ENCODE results near the gene CD22. TPM values are rescaled to one million over a fixed set of nuclear protein-coding genes. Genes with fewer than 3 reads are reported as not detected.

The CD22 gene
- total RNA-seq, 1 experiment from 2014 or later, result not detected

- TF ChIP-seq CTCF (conservative IDR thresholded peaks at IDR 0.05; ENCODE audit: low read depth, low read length) (no peak), EZH2 (IDR thresholded peaks at IDR 0.05; ENCODE audit: borderline replicate concordance, low read depth, low read length, poor library complexity, severe bottlenecking) (no peak)
- Histone ChIP-seq H3K27me3 (replicated peaks; ENCODE audit: insufficient read depth, low read depth, low read length, poor library complexity) (no peaks in the 10 kb centered on the region), H3K4me1 (ENCODE audit: insufficient read depth, low read length, poor library complexity, severe bottlenecking) (peaks cover 18% of the 10 kb centered on the region), H3K27ac (ENCODE audit: low read depth, low read length, poor library complexity, severe bottlenecking) (no peak overlapping the region), H3K9me3 (ENCODE audit: low read depth, low read length, poor library complexity, severe bottlenecking) (no peaks in the 10 kb centered on the region), H3K36me3 (ENCODE audit: insufficient read depth, low read length, poor library complexity, severe bottlenecking) (no peaks in the 10 kb centered on the region), H3K4me3 (ENCODE audit: low read depth, low read length, poor library complexity, severe bottlenecking) (no peak overlapping the region)
- ChIA-PET CTCF (no interaction called here), POLR2A (ENCODE audit: low non-redundant PET) (no interaction called here)
- intact Hi-C loops (cut with micrococcal nuclease; ENCODE audit: unreplicated experiment), result no loop called here
- no TSS peak for BruUV-seq (replicated peaks)
- no peak for DNase-seq (ENCODE audit: low spot score)
These were observed 32.0 kb downstream of the CD22 start for GRCh38 chr19:35360880-35361420.

DNA sequence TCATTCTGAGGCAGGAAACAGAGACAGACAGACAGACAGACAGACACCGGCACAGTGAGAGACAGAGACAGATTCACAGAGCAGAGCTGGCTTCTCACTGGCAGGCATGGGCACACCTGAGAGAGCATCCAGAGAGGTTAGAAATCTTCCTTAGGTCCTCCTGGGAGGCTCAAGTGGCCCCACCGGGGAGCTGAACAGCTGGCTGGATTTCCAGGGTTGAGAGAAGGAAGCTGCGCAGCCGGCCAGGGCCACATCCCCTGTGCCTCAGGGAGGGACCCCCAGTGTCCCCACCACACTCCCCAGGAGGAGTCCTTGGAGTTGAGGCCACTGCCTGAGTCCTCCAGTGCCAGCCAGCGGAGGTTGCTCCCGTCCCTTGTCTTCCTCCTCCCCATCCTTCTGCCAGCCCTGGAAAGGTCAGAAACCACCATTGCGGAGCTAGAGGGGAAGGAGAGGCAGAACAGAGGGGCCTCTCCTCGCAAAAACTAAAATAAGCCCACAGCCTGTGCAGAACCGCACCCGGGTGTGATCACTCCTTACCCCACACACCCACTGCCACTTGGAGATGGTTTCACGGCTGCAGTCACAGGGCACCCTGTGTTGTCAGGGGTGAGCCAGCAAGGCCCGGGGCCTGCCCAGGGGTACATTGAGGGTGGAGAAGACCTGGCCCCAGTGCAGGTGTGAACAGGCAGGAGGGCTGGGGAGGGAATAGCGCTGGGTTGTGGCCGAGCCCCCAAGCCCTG is 33.4 kb downstream of the CD22 start:
- Histone ChIP-seq H3K9me3 (ENCODE audit: low read depth, low read length, poor library complexity, severe bottlenecking) (no peaks in the 10 kb centered on the region), H3K27me3 (replicated peaks; ENCODE audit: insufficient read depth, low read depth, low read length, poor library complexity) (no peaks in the 10 kb centered on the region), H3K4me1 (ENCODE audit: insufficient read depth, low read length, poor library complexity, severe bottlenecking) (peaks cover 10% of the 10 kb centered on the region), H3K27ac (ENCODE audit: low read depth, low read length, poor library complexity, severe bottlenecking) (no peak overlapping the region), H3K4me3 (ENCODE audit: low read depth, low read length, poor library complexity, severe bottlenecking) (no peak overlapping the region), H3K36me3 (ENCODE audit: insufficient read depth, low read length, poor library complexity, severe bottlenecking) (no peaks in the 10 kb centered on the region)
- BruUV-seq (replicated peaks), result no TSS peak
- ChIA-PET CTCF (no interaction called here), POLR2A (ENCODE audit: low non-redundant PET) (no interaction called here)
- intact Hi-C loops (cut with micrococcal nuclease; ENCODE audit: unreplicated experiment), result no loop called here
- TF ChIP-seq EZH2 (IDR thresholded peaks at IDR 0.05; ENCODE audit: borderline replicate concordance, low read depth, low read length, poor library complexity, severe bottlenecking) (no peak), CTCF (conservative IDR thresholded peaks at IDR 0.05; ENCODE audit: low read depth, low read length) (no peak)
- no peak for DNase-seq (ENCODE audit: low spot score)

DNA sequence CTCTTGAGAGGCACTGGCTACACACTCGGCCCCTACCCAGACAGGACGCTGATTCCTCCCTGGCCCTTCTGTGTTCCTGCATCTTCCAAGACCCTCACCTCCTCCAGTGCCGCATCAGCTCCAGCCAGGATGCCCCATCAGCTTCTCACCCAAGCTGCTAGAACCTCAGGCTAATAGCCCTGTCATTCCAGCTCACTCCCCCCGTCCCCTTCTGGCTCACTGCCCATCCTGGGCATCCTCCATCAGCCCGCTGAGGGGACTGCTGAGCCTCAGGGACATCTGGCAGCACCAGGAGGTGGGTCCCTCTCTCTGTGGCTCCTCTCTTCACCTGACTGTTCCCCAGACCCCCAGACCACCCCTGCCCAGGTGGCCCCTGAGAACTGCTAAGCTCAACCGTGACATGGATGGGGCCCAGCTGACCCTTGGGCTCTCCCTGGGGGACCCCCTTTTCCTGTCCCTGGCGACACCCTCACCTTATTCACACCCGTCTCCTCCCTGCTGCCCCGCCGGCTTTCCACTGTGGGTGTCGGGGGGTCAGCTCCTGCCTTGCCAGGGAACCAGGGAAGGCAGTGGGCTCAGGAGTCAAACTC is 34.1 kb downstream of the CD22 start:
- ChIA-PET CTCF (no interaction called here), POLR2A (ENCODE audit: low non-redundant PET) (no interaction called here)
- Histone ChIP-seq H3K36me3 (ENCODE audit: insufficient read depth, low read length, poor library complexity, severe bottlenecking) (no peaks in the 10 kb centered on the region), H3K27me3 (replicated peaks; ENCODE audit: insufficient read depth, low read depth, low read length, poor library complexity) (peaks cover 3% of the 10 kb centered on the region), H3K27ac (ENCODE audit: low read depth, low read length, poor library complexity, severe bottlenecking) (no peak overlapping the region), H3K4me1 (ENCODE audit: insufficient read depth, low read length, poor library complexity, severe bottlenecking) (peaks cover 4% of the 10 kb centered on the region), H3K4me3 (ENCODE audit: low read depth, low read length, poor library complexity, severe bottlenecking) (no peak overlapping the region), H3K9me3 (ENCODE audit: low read depth, low read length, poor library complexity, severe bottlenecking) (no peaks in the 10 kb centered on the region)
- no peak for DNase-seq (ENCODE audit: low spot score)
- no peak for TF ChIP-seq EZH2 (IDR thresholded peaks at IDR 0.05; ENCODE audit: borderline replicate concordance, low read depth, low read length, poor library complexity, severe bottlenecking)
- TF ChIP-seq CTCF (conservative IDR thresholded peaks at IDR 0.05; ENCODE audit: low read depth, low read length), result no peak
- no TSS peak for BruUV-seq (replicated peaks)
- intact Hi-C loops (cut with micrococcal nuclease; ENCODE audit: unreplicated experiment), result no loop called here
